COLO668 (cell line): ENCODE results near the gene NLRP6.
"Not testable (repeated sequence)": the region's sequence is repeated elsewhere in the genome, so short reads cannot be mapped to it uniquely, and the experiment has no call there.

ENCODE experiments used
- DNase-seq: peaks from one replicate; lab custom pipeline; 2025; ENCODE audit not compliant: unreplicated experiment; lab: John Stamatoyannopoulos, UW

Gene NLRP6

DNA sequence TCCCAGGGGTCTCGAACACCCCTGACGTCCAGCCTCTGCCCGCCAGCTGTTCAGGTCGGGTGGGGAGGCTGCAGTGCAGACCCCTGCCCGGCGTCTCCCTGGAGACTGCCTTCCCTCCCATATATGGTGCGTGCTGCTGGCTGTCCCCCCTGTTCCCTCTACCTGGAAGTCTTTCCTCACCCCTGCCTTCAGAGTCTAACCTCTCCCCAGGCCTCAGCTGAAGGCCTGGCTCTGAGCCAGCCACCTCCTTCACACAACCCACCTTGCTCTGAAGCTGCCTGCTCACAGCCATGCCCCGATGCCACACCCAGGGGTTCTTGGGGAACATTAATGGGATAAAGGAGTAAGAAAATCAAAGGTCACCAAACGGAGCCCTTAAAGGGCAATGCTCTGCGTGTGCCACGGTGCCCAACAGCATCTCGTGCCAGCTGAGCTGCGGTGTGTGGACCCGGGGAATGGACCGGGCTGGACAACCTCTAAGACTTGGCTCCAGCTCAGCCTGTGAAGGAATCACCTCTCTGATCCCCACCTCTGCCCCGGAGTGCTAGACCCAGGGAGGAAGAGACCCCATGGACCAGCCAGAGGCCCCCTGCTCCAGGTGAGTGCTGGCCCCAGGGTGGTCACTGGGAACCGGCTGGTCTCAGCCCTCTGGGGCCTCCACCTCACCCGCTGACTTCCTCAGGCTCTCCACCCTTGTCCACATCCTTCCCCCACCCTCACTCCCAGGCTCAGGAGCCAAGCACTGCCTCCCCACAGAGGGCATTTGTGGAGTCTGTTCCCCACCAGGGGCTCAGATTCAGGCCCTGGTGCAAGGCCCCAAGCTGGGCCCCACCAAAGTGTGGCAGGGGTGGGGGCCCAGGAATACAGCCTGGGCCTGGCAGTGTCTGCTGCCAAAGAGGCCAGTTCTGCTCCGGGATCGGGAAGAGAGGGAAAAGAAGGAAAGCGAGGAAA lies at the start of gene NLRP6:
NLRP6 (plus strand) TSS at position 407 of the 951 bp plus-strand sequence; CDS start at position 570, 163 bp downstream.
- no peak for DNase-seq

DNA sequence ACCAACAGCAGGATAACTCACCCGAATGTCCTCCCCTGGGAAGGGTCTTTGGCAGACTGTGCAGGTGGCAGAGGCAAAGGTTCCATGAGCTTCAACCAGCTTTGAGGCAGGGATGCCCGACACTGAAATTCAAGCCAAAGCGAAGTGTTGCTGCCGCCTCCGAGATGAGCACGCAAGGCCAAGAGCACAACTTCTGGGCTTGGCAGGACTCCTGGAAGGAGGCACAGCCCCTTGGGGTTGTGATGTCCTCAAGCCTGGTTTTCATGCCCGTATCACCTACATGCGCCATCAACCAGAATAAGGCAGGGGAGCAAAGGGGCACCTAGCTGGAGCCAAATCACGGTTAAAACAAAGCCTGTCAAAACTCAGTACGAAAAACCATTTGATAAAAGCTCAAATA lies 47.8 kb upstream of the NLRP6 start:
- no peak for DNase-seq

DNA sequence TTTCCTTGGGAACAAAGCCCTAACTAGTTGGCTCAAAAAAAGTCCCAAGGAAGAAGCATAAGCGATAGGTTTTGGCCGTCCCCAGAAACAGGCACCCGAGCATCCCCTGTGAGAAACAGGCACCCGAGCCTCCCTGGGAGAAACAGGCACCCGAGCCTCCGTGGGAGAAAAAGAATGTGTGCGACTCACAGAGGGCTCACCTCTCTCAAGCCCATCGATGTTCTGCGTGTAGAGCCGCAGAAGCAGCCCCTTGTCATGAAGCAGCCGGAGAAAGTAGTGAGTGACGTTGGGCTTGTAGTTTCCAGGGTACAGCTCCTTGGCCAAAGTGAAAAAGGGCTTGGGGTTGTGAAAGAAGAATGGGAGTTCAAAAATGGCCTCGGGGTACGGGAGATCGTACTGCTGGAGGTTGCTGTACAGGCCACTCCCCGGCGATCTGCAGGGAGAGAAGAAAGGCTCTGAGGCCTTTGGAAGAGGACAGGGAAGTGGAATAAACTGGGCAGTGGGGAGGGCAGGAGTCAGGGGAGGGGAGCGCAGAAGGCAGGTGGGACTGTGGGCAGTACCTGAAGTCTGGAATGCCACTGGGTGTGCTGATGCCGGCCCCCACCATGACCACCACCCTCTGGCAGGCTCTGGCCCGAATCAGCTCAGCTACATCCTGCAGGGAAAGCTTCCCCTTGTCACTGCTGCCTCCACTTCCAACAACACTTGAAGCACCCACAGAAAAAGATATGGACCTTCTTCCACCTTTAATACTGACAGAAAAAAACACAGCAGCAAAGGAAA lies 45.2 kb upstream of the NLRP6 start:
- DNase-seq, result no peak

DNA sequence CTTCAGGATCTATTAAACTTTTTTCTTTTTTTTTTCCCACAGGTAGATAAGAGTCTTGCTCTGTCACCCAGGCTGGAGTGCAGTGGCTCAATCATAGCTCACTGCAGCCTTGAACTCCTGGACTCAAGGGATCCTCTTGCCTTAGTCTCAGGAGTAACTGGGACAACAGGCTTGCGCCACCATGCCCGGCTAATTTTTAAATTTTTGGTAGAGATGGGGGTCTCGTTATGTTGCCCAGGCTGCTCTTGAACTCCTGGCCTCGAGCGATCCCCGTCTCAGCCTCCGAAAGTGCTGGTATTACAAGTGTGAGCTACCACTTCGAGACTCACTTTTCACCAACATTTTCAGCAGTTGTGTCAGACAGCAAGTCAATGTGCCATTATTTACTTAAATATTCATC lies 43.0 kb upstream of the NLRP6 start:
- DNase-seq, result no peak

DNA sequence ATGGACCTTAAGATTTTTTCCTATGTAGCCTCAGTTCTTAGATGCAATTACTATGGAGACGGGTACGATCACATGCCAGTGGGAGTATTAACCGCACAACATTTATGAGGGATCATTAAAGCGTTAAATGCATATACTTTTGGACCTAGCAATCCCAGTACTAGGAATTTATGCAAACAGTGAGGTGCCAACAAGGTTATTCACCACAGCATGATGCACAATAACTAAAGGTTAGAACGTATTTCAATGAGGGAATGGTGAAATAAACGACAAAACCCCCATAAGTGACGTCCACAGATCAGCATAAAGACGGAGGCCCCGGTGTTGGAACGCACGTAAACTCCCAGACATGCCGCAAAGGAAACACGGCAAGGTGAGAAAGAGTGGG lies 42.6 kb upstream of the NLRP6 start:
- no peak for DNase-seq

DNA sequence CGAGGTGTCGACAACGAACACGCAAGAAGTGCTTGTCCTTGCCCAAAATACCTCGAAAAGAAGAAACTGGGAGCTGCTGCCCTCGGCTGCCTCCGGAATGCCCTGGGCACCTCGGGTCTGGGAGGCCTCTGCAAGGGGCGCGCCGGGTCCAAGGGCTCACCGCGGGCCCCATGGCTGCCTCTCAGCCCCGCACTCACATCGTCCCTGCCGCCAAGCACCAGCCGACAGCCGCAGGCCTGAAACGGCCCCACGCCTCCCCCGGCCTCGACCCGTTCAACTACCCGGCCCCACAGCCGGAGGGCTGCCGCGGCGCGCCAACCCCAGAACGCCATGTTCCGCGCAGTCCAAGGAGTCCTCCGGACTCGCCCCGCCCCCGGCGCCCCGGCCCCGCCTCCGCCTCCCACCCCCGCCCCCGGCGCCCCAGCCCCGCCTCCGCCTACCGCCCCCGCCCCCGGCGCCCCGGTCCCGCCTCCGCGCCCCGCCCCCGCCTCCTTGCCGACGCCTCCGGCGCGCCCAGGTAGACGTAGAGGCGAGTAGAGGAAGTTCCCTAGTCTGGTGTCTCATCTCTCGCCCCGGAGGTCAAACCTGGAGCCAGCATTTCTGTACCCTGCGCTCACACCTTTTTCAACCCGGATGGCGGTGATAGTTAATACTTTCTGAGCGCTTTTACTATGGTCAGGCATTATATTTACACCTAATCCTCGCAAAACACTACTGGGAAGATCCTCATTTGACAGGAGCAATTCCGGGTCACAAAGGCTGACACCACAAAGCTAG lies 42.0 kb upstream of the NLRP6 start, which contains the start of gene SIRT3:
SIRT3 (minus strand) TSS at position 346 of the 777 bp plus-strand sequence; CDS start at position 332, 14 bp downstream.
- peak; percentile 70 for DNase-seq

DNA sequence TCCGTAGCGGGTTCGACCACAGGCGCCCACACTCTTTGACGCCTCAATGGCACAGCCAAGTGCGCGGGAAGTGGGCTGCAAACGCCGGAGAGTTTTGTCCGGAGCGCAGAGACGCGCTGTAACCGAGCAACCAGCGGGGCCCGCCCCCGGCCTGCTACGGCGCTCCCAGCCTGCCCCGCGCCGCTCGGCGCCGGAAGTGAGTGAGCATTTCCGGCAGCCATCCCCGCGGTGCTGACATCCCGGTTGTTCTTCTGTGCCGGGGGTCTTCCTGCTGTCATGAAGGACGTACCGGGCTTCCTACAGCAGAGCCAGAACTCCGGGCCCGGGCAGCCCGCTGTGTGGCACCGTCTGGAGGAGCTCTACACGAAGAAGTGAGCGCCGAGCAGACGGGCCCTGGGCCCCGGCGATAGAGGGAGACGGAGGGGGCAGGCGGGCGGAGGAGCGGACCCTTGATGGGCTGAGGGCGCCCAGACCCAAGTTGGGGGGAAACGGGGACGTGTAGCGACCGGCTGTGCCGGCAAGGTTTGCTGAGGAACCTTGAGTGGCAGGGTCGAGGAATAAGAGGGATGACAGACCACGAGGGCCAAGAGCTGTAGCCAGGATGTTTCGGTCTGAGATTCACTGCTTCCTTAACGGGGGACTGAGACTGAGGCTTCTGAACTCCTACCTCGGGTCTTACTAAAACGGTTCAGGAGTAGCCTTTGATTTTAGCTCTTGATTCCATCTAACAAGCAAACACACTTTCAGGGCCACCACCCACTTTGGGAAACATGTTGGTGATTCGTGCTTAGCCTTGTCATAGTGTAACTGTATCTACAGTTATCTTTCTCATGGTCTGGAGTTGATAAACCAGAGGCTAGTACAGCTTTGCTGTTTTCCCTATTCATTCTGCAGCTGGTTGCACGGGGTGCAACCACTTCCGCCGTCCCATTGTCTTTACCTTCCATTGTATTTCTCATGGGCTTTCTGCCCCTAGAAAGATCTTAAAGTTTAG lies 41.1 kb upstream of the NLRP6 start, which contains the start of gene PSMD13:
PSMD13 (plus strand) TSS at position 203 of the 994 bp plus-strand sequence; CDS start at position 277, 74 bp downstream.
- DNase-seq, result peak; percentile 68

DNA sequence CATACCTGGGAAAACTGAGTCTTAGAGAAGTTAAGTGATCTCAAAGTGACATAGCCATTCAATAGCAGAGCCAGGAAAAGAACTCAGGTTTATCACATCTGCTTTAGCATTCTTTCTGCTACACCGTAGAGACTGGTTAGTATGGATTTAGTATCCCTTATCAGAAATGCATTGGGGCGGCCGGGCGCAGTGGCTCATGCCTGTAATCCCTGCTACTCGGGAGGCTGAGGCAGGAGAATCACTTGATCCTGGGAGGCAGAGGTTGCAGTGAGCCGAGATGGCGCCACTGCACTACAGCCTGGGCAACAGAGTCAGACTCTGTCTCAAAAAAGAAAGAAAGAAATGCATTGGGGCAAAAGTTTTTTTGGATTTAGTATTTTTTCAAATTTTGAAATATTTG lies 39.9 kb upstream of the NLRP6 start:
- not testable (repeated sequence) for DNase-seq

DNA sequence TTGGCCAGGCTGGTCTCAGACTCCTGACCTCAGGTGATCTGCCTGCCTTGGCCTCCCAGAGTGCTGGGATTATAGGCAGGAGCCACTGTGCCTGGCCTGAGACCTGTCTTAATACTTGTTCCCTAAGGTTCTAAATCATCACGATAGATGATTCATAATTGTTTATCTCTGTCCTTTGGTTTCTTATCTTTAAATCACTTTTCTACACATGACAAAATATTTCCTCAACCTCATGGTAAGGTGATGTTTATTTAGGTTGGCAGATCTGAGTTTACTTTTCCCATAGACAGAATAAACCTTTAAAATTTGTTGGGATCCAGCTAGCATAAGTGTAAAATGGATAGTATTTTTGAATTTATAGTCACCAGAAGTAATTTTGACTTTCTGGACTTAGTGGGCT lies 37.9 kb upstream of the NLRP6 start:
- DNase-seq, result no peak

DNA sequence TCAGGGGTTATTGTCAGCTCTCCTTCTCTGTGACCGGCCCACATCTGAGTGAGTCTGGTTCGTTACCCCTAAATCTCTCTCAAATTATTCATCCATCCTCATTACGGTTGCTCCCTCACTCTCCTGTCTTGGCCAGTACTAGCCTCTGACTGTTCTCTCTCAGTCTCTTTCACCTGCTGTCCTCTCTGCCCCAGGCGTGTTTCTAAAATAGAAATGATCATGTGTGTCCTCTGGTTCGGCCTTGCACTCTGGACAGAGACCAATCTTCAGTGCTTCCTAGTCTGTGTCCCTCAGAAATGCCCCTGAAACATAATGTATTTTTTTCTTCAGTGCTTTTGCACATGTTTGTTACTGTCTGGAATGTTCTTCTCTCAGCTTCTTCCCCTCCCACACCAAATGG lies 36.6 kb upstream of the NLRP6 start:
- DNase-seq, result no peak

DNA sequence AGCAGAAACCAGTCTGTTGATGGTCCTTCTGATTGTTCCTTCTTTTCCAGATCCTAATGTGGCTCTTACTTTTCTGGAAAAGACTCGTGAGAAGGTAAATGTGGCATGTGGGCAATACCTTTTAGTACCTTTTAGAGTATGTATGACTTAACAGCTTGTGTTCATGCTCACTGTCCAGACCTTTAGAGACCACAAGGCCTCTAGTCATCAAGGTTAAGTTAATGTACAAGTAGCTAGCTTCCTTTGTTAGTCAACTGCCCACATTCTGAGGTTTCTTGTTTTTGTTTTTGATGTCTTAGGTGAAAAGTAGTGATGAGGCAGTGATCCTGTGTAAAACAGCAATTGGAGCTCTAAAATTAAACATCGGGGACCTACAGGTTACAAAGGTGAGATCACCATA lies 33.8 kb upstream of the NLRP6 start:
- DNase-seq, result no peak

DNA sequence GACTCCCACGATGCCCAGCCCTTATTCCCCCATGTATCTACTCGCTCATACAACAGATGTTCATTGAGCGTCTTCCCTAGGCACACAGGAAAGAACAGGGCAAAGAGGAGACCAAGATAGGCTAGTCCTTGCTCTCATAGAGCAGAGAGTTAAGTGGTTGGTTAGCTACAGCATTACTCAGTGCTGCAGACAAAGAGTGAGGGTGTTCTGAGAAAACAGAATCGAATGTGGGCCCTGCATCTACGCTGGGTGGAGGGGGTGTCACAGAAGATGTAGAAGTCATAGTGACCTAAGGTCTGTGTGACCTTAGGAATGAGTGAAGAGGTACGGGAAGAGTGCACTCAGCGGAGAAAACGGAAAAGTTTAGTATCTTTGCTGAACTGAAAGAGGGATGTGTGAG lies 29.1 kb upstream of the NLRP6 start:
- no peak for DNase-seq

DNA sequence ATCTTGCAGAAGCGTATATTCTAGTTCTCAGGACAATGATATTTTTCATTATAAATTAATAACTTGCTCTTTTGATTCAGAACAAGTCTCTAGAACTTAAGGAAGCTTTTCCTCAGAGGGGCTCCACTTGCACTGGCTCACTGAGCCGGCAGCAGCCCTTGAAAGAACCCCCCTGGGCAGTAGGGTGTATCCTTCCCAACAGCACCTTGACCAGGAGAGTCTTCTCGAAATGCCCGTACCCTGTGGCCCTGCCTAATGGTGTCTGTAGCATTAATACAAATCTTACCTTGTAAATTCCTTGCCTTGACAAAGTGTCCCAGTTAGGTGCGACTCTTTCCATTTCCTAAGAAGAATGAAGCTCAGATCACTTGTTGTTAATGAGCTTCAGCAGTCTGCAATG lies 27.9 kb upstream of the NLRP6 start:
- no peak for DNase-seq

DNA sequence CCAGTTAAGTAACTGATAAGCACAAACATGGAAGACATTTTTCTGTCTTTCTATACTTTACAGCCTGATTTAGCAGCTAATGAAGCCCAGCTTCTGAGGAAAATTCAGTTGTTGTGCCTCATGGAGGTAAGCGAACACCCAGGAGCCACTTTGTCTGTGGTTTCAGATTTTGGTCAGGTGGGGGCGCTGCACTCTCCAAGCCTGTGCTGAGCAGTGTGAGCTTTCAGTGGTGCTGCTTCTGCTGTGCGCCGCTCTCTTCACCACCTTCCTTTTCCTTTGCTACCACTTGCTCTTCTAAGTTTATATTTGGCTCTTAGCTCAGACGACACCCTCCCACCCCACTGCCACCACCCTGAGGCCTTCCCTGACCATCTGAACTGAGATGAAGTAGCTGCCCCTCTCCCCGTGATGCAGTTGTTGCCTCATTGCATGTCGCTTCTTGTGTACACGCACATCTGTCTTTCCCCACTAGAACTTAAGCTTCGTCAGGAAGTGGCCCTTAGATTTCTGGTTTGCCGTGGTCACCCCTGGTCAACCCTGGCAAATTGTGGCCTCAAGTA lies 27.4 kb upstream of the NLRP6 start:
- DNase-seq, result peak; percentile 0

DNA sequence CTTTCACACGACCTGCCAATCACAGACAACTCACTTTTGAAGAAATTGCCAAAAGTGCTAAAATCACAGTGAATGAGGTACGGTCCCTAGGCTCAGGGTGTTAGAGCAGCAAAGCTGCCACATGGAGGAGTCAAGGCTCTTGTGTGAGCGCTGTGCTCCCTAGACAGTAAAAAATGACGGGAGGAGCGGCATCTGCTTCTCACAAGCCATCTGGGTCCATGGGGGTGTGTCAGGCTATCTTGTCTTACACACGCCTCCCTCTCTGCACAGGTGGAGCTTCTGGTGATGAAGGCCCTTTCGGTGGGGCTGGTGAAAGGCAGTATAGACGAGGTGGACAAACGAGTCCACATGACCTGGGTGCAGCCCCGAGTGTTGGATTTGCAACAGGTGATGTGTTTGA lies 26.7 kb upstream of the NLRP6 start:
- DNase-seq, result no peak

DNA sequence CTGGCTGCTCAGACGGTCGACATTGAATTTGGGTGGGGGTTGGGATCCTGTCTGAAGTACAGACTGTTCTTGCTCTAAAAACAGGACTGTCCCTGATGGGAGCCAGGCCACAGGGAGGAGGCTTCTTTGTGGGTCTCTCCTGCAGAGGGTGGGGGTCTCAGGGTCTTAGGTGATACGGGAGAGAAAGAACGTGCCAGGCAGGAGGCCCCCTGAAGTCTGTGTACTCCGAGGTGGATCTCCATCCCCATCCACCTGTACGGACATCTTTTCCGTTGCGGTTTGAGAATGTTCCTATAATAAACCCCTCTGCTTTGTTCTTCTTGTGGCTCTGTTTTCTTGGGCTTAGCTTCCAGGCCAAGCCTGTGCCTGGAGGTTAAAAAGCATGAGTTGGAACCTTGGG lies 25.5 kb upstream of the NLRP6 start:
- no peak for DNase-seq

DNA sequence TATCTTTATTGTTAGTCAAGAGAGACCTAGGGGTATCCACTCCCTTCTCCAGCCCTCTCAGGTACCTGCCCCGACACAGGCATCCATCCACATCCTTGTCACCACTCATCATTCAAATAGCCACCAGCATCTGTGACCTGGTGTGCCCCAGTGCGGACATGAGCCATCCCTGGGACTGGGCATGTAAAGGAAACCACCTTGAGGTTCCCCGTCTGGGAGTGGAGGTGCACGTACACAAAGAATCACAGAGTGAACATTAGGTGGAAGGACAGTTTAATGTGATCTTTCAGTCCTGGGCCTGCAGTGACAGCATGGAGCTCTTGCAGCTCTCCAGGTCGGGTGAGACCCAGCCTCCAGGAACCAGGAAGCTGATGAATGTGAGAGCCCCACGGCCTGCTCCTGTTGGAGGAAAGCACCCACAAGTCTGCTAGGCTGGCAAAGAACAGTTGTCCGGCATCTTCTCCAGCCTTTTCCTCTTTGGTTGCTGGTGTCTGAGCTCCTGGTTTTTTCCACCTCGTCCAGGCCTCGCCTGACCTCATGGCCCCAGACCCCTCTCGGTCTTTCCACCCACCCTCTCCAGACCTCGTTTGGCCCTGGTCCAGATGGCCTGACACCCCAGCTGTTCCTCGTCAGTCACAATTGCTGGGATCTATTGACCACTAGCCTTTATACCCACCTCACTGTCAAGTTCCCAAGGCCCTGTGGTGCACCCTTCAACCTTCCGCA lies 24.9 kb upstream of the NLRP6 start:
- DNase-seq, result no peak

DNA sequence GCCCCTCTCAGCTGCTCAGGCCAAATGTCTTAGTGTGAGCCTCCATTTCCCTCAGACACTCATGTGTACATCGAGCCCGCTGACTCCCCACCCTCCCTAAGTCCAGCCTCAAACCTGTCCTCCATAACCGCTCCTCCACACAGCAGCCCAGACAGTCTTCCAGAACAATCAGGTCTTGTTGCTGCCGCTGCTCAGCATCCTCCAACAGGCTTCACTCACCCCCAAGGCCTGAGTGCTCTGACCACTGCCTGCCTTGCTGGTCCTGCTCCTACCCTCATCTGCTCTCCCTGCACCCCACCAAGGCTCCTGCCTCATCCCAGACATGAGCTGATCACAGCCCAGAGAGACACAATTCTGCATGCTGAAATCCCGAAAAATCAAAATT lies 24.3 kb upstream of the NLRP6 start:
- no peak for DNase-seq

DNA sequence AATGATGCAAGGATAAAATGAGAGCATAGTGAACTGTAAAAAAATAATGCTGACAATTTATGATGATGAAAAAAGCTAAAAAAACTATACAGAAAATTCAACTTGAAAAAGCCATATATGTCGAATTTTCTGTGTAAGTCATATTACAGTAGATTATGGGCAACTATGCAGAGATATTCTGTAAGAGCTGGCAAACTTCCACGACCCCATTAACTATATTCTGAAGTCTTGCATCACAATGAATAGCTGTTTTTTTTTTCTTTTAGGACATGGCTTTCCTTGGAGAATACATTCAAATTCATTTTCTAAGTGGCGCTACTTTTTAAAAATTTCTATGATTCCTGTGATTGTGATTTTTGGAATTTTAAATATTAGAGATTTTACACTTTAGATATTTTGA lies 23.0 kb upstream of the NLRP6 start:
- DNase-seq, result no peak
